Measurements from ENCODE around the gene DAGLA. TPM values are rescaled to one million over a fixed set of nuclear protein-coding genes. Genes with fewer than 3 reads are reported as not detected.
A peak's percentile ranks its signal among the peaks of the same experiment; 100 is the strongest.

Gene DAGLA
- total and polyA plus RNA-seq, 2 of the 13 experiments (the other 11 are each of a cell fraction or from before 2014, with no cell fraction given) = 2.6 to 3.9 TPM

DNA sequence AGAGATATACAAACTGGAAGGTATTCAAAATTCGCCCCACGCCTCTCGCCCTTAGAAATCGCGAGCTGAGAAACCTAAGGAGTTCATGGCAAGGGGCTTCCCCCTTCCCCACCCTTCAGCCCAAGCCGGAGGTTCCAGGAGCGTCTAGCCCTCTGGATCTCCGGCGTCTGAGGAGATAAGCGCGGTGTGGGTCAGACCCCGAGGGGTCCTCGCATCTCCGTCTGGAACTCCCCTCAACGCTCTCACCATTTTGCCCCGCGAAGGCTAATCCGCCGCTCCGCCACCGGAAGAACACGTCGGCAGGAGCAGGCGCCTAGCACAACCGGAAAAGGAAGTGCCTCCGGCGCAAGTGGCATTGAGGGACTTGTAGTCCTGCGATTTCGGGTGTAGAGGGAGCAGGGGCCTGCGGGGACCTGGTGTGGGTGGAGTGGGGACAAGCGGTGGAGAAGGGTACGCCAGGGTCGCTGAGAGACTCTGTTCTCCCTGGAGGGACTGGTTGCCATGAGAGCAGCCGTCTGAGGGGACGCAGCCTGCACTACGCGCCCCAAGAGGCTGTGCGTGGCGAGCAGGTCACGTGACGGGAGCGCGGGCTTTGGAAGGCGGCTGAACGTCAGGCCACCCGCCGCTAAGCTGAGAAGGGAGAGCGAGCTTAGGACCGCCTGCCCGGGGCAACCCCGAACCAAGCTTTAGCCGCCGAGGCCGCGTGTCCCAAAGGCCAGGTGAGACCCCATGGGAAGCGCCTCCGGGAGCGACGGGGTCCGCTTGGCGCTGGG, 112.3 kb downstream of the DAGLA start, which contains the start of the genes FEN1 and TMEM258 (continued):
- TF ChIP-seq MAZ (IDR thresholded peaks at IDR 0.05; ENCODE audit: borderline replicate concordance, low read depth, low read length) (0 out of 2 replicates have a peak, but pooled peaks have one; percentile 27), MAZ (CRISPR knock-in tag; IDR thresholded peaks at IDR 0.05; ENCODE audit: low read depth) (peak; percentile 69; the same call in 1 of the 2 replicates), ERF (CRISPR knock-in tag; IDR thresholded peaks at IDR 0.05) (peak; percentile 54; the same call in 1 of the 2 replicates), ZFYVE20 (CRISPR knock-in tag; IDR thresholded peaks at IDR 0.05; ENCODE audit: borderline replicate concordance, low read depth) (peak; percentile 74; the same call in 1 of the 2 replicates), NFRKB (IDR thresholded peaks at IDR 0.05) (no peak), POLR2A (IDR thresholded peaks at IDR 0.05; ENCODE audit: insufficient read depth in 1 of 2, low read depth in 2 of 2, low read length in 2 of 2) (peak; percentile 79 to 89), GATAD1 (CRISPR knock-in tag; IDR thresholded peaks at IDR 0.05) (peak; percentile 98), ZNF788 (CRISPR knock-in tag; IDR thresholded peaks at IDR 0.05; ENCODE audit: borderline replicate concordance) (0 out of 2 replicates have a peak, but pooled peaks have one; percentile 1), HNRNPH1 (optimal IDR thresholded peaks at IDR 0.05; ENCODE audit: low read depth, low read length) (no peak), SP1 (IDR thresholded peaks at IDR 0.05) (no peak), SP1 (CRISPR knock-in tag; IDR thresholded peaks at IDR 0.05) (peak; percentile 50), NKX3-1 (CRISPR knock-in tag; IDR thresholded peaks at IDR 0.05) (peak; percentile 57; the same call in 1 of the 2 replicates)
- TF ChIP-seq, protein P1, sequence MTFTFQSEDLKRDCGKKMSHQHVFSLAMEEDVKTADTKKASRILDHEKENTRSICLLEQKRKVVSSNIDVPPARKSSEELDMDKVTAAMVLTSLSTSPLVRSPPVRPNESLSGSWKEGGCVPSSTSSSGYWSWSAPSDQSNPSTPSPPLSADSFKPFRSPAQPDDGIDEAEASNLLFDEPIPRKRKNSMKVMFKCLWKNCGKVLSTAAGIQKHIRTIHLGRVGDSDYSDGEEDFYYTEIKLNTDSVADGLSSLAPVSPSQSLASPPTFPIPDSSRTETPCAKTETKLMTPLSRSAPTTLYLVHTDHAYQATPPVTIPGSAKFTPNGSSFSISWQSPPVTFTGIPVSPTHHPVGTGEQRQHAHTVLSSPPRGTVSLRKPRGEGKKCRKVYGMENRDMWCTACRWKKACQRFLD (CRISPR knock-in tag; IDR thresholded peaks at IDR 0.05; ENCODE audit: borderline replicate concordance) = peak; percentile 94; the same call in 1 of the 2 replicates
- TF ChIP-seq, protein P2, sequence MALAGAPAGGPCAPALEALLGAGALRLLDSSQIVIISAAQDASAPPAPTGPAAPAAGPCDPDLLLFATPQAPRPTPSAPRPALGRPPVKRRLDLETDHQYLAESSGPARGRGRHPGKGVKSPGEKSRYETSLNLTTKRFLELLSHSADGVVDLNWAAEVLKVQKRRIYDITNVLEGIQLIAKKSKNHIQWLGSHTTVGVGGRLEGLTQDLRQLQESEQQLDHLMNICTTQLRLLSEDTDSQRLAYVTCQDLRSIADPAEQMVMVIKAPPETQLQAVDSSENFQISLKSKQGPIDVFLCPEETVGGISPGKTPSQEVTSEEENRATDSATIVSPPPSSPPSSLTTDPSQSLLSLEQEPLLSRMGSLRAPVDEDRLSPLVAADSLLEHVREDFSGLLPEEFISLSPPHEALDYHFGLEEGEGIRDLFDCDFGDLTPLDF (CRISPR knock-in tag; IDR thresholded peaks at IDR 0.05) = peak; percentile 100
- TF ChIP-seq, protein P3, sequence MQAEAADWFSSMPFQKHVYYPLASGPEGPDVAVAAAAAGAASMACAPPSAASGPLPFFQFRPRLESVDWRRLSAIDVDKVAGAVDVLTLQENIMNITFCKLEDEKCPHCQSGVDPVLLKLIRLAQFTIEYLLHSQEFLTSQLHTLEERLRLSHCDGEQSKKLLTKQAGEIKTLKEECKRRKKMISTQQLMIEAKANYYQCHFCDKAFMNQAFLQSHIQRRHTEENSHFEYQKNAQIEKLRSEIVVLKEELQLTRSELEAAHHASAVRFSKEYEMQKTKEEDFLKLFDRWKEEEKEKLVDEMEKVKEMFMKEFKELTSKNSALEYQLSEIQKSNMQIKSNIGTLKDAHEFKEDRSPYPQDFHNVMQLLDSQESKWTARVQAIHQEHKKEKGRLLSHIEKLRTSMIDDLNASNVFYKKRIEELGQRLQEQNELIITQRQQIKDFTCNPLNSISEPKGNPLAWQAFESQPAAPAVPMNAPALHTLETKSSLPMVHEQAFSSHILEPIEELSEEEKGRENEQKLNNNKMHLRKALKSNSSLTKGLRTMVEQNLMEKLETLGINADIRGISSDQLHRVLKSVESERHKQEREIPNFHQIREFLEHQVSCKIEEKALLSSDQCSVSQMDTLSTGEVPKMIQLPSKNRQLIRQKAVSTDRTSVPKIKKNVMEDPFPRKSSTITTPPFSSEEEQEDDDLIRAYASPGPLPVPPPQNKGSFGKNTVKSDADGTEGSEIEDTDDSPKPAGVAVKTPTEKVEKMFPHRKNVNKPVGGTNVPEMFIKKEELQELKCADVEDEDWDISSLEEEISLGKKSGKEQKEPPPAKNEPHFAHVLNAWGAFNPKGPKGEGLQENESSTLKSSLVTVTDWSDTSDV (CRISPR knock-in tag; IDR thresholded peaks at IDR 0.05) = no peak; the same call in 1 of the 2 replicates
- TF ChIP-seq, protein P4, sequence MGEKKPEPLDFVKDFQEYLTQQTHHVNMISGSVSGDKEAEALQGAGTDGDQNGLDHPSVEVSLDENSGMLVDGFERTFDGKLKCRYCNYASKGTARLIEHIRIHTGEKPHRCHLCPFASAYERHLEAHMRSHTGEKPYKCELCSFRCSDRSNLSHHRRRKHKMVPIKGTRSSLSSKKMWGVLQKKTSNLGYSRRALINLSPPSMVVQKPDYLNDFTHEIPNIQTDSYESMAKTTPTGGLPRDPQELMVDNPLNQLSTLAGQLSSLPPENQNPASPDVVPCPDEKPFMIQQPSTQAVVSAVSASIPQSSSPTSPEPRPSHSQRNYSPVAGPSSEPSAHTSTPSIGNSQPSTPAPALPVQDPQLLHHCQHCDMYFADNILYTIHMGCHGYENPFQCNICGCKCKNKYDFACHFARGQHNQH (CRISPR knock-in tag; IDR thresholded peaks at IDR 0.05) = peak; percentile 74; the same call in 1 of the 2 replicates
- TF ChIP-seq, protein P5, sequence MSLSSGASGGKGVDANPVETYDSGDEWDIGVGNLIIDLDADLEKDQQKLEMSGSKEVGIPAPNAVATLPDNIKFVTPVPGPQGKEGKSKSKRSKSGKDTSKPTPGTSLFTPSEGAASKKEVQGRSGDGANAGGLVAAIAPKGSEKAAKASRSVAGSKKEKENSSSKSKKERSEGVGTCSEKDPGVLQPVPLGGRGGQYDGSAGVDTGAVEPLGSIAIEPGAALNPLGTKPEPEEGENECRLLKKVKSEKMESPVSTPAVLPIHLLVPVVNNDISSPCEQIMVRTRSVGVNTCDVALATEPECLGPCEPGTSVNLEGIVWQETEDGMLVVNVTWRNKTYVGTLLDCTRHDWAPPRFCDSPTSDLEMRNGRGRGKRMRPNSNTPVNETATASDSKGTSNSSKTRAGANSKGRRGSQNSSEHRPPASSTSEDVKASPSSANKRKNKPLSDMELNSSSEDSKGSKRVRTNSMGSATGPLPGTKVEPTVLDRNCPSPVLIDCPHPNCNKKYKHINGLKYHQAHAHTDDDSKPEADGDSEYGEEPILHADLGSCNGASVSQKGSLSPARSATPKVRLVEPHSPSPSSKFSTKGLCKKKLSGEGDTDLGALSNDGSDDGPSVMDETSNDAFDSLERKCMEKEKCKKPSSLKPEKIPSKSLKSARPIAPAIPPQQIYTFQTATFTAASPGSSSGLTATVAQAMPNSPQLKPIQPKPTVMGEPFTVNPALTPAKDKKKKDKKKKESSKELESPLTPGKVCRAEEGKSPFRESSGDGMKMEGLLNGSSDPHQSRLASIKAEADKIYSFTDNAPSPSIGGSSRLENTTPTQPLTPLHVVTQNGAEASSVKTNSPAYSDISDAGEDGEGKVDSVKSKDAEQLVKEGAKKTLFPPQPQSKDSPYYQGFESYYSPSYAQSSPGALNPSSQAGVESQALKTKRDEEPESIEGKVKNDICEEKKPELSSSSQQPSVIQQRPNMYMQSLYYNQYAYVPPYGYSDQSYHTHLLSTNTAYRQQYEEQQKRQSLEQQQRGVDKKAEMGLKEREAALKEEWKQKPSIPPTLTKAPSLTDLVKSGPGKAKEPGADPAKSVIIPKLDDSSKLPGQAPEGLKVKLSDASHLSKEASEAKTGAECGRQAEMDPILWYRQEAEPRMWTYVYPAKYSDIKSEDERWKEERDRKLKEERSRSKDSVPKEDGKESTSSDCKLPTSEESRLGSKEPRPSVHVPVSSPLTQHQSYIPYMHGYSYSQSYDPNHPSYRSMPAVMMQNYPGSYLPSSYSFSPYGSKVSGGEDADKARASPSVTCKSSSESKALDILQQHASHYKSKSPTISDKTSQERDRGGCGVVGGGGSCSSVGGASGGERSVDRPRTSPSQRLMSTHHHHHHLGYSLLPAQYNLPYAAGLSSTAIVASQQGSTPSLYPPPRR (CRISPR knock-in tag; IDR thresholded peaks at IDR 0.05; ENCODE audit: borderline replicate concordance) = no peak
